Stomach (tissue), 9 donors: Measurements from ENCODE around the gene ATP6V0D1. TPM values are rescaled to one million over a fixed set of nuclear protein-coding genes. Genes with fewer than 3 reads are reported as not detected.

ENCODE experiments used
- DNase-seq, 2 donors: peaks; one replicate each; pipeline versions ENCODE4 v3.0.0 to v3.0.0-alpha.2; 2013 to 2019
- H3K27ac ChIP-seq, 5 donors: fragments of 200-600 bp in 4 of 5; sonication (generic) in 4 of 5; one replicate each; pipeline ENCODE4 v1.5.1; 2013 to 2019; ENCODE audit warnings: mild to moderate bottlenecking in 1 of 5, moderate library complexity in 1 of 5
- H3K27me3 ChIP-seq, 3 donors: fragments of 200-600 bp; sonication (generic); one replicate each; pipeline ENCODE4 v1.5.1; 2017 to 2019; ENCODE audit warnings: mixed run types in 1 of 3
- H3K36me3 ChIP-seq, 4 donors: fragments of 200-600 bp; sonication (generic); 1 replicate in 3 of 4; 2 replicates in 1 of 4; pipeline ENCODE4 v1.5.1; 2016 to 2019
- H3K4me1 ChIP-seq, 4 donors: fragments of 200-600 bp; sonication (generic); one replicate each; pipeline ENCODE4 v1.5.1; 2016 to 2019
- H3K4me3 ChIP-seq, 4 donors: fragments of 200-600 bp; sonication (generic) in 3 of 4; one replicate each; pipeline ENCODE4 v1.5.1; 2016 to 2019; ENCODE audit warnings: mild to moderate bottlenecking in 1 of 4
- H3K9me3 ChIP-seq, 4 donors: fragments of 200-600 bp; sonication (generic); one replicate each; pipeline ENCODE4 v1.5.1; 2016 to 2019
- EP300 ChIP-seq: sonication (generic); formaldehyde crosslinking; IDR thresholded peaks from one replicate; pipeline ENCODE4 v1.6.1; 2017; ENCODE audit warnings: antibody characterized with exemption
- POLR2A ChIP-seq, 4 donors: fragments of 450-650 bp; IDR thresholded peaks; one replicate each; pipeline ENCODE4 v1.6.1; 2016; ENCODE audit warnings: antibody characterized with exemption in 4 of 4, control low read depth in 2 of 4, mild to moderate bottlenecking in 1 of 4, moderate library complexity in 1 of 4
- POLR2AphosphoS5 ChIP-seq, 3 donors: sonication (generic); formaldehyde crosslinking; IDR thresholded peaks; one replicate each; pipeline ENCODE4 v1.6.1; 2016; ENCODE audit warnings: antibody characterized with exemption in 3 of 3
- WGBS, 5 donors: extraction: QIAGEN DNeasy Blood & Tissue Kit in 3 of 5; methylation state at CpG; one replicate each; pipeline versions ENCODE4 v1.1.5 to v1.1.7; 2013 to 2018; 5-methylcytosine and 5-hydroxymethylcytosine counted together
- intact Hi-C: fragments of 100-400 bp; cut with DNase I; formaldehyde crosslinking; loops from one replicate; pipeline ENCODE4 v1.15.1; 2023; ENCODE audit warnings: low total_unique reads
- polyA plus RNA-seq, 3 donors: library from polyadenylated mRNA; stranded (reverse); fragments of 200-250 nt; gene quantifications; one replicate each; pipeline ENCODE4 v1.2.3, GENCODE V29; 2013
- total RNA-seq, 5 donors: library from RNA; depleted of rRNA; stranded (reverse); fragments of >200 nt; gene quantifications; one replicate each; pipeline versions ENCODE4 v1.1.0 to v1.2.3, GENCODE V29; 2014 to 2016
- TF ChIP-seq, protein P1 (sequence below), 7 experiments: fragments of 450-650 bp in 4 of 7; fragments of 200-600 bp in 3 of 7; sonication (generic) in 3 of 7; IDR thresholded peaks; one replicate each; pipeline ENCODE4 v1.5.1; 2016 to 2019; ENCODE audit warnings: antibody characterized with exemption in 7 of 7, control low read depth in 2 of 7, mild to moderate bottlenecking in 1 of 7
- donor health status: healthy with polysubstance abuse.
- donor health status: Bipolar disorder and iron deficiency.
- donor health status: healthy.

Gene ATP6V0D1
- total and polyA plus RNA-seq, 8 donors = 23.5 to 102 (median 64.9) TPM

DNA sequence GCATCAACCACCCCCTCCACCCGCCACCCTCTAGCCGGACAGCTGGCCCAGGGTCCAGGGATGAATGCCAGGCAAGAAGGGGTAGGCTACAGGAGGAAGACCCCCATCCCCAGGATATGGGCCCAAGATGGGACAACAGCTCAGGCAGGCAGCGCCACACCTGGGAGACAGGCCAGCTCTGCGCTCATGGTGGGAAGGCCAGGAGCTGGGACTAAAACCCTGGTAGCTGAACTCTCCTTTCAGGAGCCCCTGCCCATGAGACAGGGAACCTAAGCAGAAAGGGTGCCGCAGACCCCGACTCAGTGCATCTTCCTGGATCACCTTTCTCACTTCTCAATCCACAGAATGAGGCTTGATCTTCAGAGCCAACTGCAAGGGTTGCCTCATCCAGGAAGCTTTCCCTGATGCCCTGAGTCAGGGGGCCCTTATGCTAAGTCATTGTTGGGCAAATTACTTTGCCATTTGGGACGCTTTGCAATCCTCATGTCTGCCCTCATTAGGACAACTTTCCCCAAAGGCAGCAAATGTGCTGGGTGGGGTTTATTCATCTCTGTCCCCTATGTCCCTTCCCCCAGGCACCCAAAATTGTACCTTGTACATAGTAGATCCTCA, 73.7 kb downstream of the ATP6V0D1 start:
- TF ChIP-seq POLR2AphosphoS5 (IDR thresholded peaks at IDR 0.05) (no peak), POLR2A (IDR thresholded peaks at IDR 0.05) (no peak), EP300 (no peak)
- TF ChIP-seq, protein P1, sequence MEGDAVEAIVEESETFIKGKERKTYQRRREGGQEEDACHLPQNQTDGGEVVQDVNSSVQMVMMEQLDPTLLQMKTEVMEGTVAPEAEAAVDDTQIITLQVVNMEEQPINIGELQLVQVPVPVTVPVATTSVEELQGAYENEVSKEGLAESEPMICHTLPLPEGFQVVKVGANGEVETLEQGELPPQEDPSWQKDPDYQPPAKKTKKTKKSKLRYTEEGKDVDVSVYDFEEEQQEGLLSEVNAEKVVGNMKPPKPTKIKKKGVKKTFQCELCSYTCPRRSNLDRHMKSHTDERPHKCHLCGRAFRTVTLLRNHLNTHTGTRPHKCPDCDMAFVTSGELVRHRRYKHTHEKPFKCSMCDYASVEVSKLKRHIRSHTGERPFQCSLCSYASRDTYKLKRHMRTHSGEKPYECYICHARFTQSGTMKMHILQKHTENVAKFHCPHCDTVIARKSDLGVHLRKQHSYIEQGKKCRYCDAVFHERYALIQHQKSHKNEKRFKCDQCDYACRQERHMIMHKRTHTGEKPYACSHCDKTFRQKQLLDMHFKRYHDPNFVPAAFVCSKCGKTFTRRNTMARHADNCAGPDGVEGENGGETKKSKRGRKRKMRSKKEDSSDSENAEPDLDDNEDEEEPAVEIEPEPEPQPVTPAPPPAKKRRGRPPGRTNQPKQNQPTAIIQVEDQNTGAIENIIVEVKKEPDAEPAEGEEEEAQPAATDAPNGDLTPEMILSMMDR (IDR thresholded peaks at IDR 0.05) = no peak
- 89 to 96% (median 91%) methylated on average over 7 of the region's 7 CpGs for WGBS, 5 donors

DNA sequence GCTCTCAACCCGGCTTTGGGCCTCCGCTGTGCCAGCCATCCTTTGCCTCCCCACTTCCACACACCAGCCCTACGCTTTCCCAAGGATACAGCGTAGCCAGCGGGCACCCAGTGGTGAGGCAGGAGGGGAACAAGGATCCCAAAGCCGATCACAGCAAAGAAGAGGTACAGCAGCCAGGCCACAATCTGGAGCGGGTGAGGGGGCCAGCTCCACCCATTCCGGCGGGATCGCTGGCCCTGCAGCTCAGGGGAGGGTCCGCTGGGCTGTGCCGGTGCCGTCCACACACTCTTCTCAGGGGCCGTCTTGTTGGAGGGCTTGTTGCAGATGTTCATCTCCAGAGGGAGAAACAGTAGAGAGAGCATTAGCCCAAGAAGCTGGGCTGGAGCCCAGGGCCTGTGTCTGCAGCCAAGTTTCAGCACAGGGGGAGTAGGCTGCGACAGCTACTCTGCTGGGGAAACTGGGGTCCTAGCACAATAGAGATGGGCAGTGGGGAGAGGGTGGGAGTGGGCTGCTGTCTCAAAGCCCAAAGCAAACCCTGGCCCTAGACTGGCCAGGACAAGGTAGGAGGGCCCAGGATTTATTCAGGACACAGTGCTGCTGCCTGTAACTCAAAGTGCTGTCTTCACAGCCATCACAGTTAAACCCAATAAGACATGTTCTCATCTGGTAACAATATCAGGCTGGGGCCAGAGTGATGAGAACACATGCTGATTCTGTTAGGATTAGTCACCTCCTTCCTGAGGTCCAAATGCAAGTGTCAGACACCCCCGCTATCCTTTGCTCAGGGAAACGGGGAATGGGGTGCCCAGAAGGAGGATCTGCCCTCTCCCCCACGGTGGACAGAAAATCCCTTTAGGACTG, 74.6 kb downstream of the ATP6V0D1 start:
- Histone ChIP-seq H3K4me1 (peaks cover 5 to 37% (median 28%) of the 10 kb centered on the region in 4 donors), H3K36me3 (peaks cover 0 to 4% (median 0%) of the 10 kb centered on the region in 4 donors), H3K27ac (peak overlapping the region; percentile 20 to 86 (median 74)), H3K4me3 (no peak overlapping the region), H3K9me3 (no peaks in the 10 kb centered on the region), H3K27me3 (no peaks in the 10 kb centered on the region)
- TF ChIP-seq, protein P1 (IDR thresholded peaks at IDR 0.05) = no peak
- TF ChIP-seq POLR2A (IDR thresholded peaks at IDR 0.05) (no peak), POLR2AphosphoS5 (IDR thresholded peaks at IDR 0.05) (no peak), EP300 (no peak)
- DNase-seq = peak in 1 of 2 donors; percentile 75
- intact Hi-C loops = loop anchor here (10.0 kb wide), 1 partner anchor 142 kb away; no protein-coding TSS in a partner anchor
- 70 to 80% (median 76%) methylated on average over 16 to 18 of the region's 18 CpGs for WGBS, 5 donors

More for the DNA sequence above, 73.7 kb downstream of the ATP6V0D1 start:
- Histone ChIP-seq H3K27ac (peak overlapping the region; percentile 4 to 86 (median 74)), H3K36me3 (peaks cover 0 to 4% (median 0%) of the 10 kb centered on the region in 4 donors), H3K27me3 (no peaks in the 10 kb centered on the region), H3K9me3 (no peaks in the 10 kb centered on the region), H3K4me1 (peaks cover 5 to 37% (median 28%) of the 10 kb centered on the region in 4 donors), H3K4me3 (no peak overlapping the region)
- intact Hi-C loops = loop anchor here (10.0 kb wide), 1 partner anchor 142 kb away; no protein-coding TSS in a partner anchor
- no peak for DNase-seq

DNA sequence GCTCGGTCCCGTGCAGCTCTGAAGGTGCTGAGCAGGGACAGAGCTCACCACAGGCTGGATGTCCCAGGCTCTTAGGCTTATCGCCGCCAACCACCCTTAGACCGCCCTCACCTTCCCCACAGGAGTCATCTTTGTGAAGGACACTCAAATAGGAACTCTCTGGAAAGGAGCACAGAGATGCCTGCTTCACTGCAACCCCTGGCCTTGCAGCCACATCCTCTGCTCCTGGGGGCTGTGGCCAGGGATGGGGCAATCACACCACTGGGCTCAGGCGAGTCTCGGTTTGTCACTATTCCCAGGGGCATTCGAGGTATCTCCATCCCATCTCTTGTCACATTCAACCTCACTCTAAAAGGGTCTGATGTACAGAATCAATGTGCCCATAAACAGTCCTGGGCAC, 75.6 kb downstream of the ATP6V0D1 start:
- Histone ChIP-seq H3K36me3 (peaks cover 0 to 4% (median 0%) of the 10 kb centered on the region in 4 donors), H3K9me3 (no peaks in the 10 kb centered on the region), H3K4me1 (peaks cover 5 to 37% (median 28%) of the 10 kb centered on the region in 4 donors), H3K27ac (peak overlapping the region; percentile 68 to 86 (median 74)), H3K4me3 (no peak overlapping the region), H3K27me3 (no peaks in the 10 kb centered on the region)
- intact Hi-C loops = loop anchor here (10.0 kb wide), 1 partner anchor 141 kb away; no protein-coding TSS in a partner anchor
- no peak for DNase-seq
- TF ChIP-seq, protein P1 (IDR thresholded peaks at IDR 0.05) = no peak
- TF ChIP-seq POLR2A (IDR thresholded peaks at IDR 0.05) = no peak
- WGBS, 5 donors = 71 to 89% (median 79%) methylated on average over 8 of the region's 8 CpGs

DNA sequence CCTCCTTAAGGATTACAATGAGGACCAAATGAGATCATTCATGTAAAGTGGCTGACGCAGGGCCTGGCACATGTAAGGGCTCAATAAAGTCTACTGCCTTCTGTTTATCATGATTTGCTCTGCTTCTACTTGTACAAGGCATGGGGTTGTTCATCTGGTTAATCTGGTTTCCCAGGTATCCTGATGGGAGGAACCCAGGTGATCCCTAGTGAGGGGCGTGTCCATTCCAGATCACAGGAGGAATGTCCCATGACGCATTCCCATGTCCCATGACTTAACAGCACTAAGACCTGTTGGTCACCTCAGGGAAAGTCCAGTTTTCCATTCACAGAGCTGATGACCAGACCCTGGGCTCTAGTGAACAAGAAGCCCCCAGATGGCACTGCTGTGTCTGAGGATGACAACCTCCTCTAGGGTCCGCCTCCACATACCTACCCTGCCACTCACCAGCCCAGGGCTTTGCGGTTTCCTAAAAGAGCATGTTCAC, 76.2 kb downstream of the ATP6V0D1 start:
- H3K9me3 ChIP-seq = no peaks in the 10 kb centered on the region
- H3K27me3 ChIP-seq = no peaks in the 10 kb centered on the region
- peak; percentile 88 to 96 for DNase-seq
- no peak overlapping the region for H3K4me3 ChIP-seq
- intact Hi-C loops = loop anchor here (10.0 kb wide), 1 partner anchor 140 kb away; no protein-coding TSS in a partner anchor
- peaks cover 0 to 4% (median 0%) of the 10 kb centered on the region in 4 donors for H3K36me3 ChIP-seq
- H3K27ac ChIP-seq = peak overlapping the region; percentile 73 to 86 (median 75)
- TF ChIP-seq EP300 = no peak
- peak; percentile 5 to 91 (median 82) for TF ChIP-seq POLR2AphosphoS5 (IDR thresholded peaks at IDR 0.05)
- 44 to 71% (median 57%) methylated on average over 4 to 5 of the region's 5 CpGs for WGBS, 5 donors
- H3K4me1 ChIP-seq = peaks cover 7 to 40% (median 30%) of the 10 kb centered on the region in 4 donors
